HL-60 (cell line): ENCODE data around the gene CDH1.

Experiments used
- DNase-seq, 2 experiments: peaks; one replicate each; pipeline ENCODE4 v3.0.0-alpha.2; 2010 to 2020; ENCODE audit warnings: low read depth in 1 of 2, low spot score in 1 of 2
- H3K27ac ChIP-seq: fragments of 250-450 bp; sonication (Bioruptor Pico); replicated peaks from 2 replicates; pipeline ENCODE4 v1.5.1; 2020; ENCODE audit warnings: mild to moderate bottlenecking, moderate library complexity
- H3K27me3 ChIP-seq: fragments of 250-450 bp; sonication (Bioruptor Pico); 2 replicates; pipeline ENCODE4 v1.5.1; 2021; ENCODE audit warnings: mild to moderate bottlenecking, moderate library complexity; ENCODE audit not compliant: insufficient read depth, poor library complexity, severe bottlenecking
- H3K4me3 ChIP-seq: replicated peaks from 2 replicates; pipeline ENCODE4 v1.5.1; 2011; ENCODE audit warnings: mild to moderate bottlenecking, control low read depth, low read length; ENCODE audit not compliant: insufficient read depth
- GABPA ChIP-seq: IDR thresholded peaks from 2 replicates; pipeline ENCODE4 v1.6.1; 2012; ENCODE audit warnings: low read depth
- POLR2AphosphoS5 ChIP-seq: IDR thresholded peaks from 2 replicates; pipeline ENCODE4 v1.6.1; 2012; ENCODE audit warnings: low read depth
- SPI1 ChIP-seq: IDR thresholded peaks from 2 replicates; pipeline ENCODE4 v1.6.1; 2012; ENCODE audit warnings: low read depth, mild to moderate bottlenecking, borderline replicate concordance
- TF ChIP-seq, protein P1 (sequence below): IDR thresholded peaks from 2 replicates; pipeline ENCODE4 v1.6.1; 2012; ENCODE audit warnings: low read depth; ENCODE audit not compliant: insufficient replicate concordance
- TF ChIP-seq, protein P2 (sequence below): IDR thresholded peaks from one replicate; pipeline ENCODE4 v1.5.1; 2011; ENCODE audit warnings: low read length, control low read depth, inconsistent platforms; ENCODE audit not compliant: insufficient read depth

CDH1 gene

DNA sequence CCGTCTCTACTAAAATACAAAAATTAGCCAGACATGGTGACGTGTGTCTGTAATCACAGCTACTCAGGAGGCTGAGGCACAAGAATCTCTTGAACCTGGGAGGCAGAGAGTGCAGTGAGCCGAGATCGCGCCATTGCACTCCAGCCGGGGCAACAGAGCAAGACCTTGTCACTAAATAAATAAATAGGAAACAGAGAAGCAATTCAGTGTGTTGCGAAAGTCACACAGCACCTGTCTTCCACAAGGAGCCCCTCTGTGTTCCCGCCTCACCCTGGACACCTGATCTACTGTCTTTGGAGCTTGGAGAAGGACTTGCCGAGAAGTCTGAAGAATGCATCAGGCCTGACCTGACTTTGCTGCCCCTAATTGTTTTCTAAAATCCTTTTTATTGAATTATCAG lies 3.5 kb upstream of the CDH1 start:
- TF ChIP-seq SPI1 (no peak), POLR2AphosphoS5 (no peak), GABPA (no peak)
- TF ChIP-seq, protein P1, sequence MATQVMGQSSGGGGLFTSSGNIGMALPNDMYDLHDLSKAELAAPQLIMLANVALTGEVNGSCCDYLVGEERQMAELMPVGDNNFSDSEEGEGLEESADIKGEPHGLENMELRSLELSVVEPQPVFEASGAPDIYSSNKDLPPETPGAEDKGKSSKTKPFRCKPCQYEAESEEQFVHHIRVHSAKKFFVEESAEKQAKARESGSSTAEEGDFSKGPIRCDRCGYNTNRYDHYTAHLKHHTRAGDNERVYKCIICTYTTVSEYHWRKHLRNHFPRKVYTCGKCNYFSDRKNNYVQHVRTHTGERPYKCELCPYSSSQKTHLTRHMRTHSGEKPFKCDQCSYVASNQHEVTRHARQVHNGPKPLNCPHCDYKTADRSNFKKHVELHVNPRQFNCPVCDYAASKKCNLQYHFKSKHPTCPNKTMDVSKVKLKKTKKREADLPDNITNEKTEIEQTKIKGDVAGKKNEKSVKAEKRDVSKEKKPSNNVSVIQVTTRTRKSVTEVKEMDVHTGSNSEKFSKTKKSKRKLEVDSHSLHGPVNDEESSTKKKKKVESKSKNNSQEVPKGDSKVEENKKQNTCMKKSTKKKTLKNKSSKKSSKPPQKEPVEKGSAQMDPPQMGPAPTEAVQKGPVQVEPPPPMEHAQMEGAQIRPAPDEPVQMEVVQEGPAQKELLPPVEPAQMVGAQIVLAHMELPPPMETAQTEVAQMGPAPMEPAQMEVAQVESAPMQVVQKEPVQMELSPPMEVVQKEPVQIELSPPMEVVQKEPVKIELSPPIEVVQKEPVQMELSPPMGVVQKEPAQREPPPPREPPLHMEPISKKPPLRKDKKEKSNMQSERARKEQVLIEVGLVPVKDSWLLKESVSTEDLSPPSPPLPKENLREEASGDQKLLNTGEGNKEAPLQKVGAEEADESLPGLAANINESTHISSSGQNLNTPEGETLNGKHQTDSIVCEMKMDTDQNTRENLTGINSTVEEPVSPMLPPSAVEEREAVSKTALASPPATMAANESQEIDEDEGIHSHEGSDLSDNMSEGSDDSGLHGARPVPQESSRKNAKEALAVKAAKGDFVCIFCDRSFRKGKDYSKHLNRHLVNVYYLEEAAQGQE: no peak
- TF ChIP-seq, protein P2, sequence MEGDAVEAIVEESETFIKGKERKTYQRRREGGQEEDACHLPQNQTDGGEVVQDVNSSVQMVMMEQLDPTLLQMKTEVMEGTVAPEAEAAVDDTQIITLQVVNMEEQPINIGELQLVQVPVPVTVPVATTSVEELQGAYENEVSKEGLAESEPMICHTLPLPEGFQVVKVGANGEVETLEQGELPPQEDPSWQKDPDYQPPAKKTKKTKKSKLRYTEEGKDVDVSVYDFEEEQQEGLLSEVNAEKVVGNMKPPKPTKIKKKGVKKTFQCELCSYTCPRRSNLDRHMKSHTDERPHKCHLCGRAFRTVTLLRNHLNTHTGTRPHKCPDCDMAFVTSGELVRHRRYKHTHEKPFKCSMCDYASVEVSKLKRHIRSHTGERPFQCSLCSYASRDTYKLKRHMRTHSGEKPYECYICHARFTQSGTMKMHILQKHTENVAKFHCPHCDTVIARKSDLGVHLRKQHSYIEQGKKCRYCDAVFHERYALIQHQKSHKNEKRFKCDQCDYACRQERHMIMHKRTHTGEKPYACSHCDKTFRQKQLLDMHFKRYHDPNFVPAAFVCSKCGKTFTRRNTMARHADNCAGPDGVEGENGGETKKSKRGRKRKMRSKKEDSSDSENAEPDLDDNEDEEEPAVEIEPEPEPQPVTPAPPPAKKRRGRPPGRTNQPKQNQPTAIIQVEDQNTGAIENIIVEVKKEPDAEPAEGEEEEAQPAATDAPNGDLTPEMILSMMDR: no peak
- Histone ChIP-seq H3K27me3 (no peaks in the 10 kb centered on the region), H3K27ac (no peak overlapping the region), H3K4me3 (no peak overlapping the region)
- no peak for DNase-seq

DNA sequence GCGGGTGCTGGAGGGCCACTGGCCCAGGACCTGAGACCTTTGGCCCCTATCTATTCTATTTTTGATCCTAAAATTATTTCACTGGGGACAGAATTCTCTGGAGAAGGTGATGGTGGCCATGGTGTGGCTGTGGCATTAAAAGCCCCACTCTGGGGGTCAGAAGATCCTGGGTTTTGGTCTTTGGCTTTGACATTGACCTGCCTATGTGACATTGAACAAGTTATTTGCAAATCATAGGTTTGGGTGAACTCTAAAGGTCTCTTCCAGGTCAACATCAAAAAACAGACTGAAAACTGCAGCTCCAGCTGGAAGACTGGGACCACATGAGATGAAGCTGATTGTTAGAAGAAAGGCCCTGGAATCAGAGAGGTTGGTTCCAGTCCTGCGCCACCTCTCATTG lies 2.3 kb upstream of the CDH1 start:
- no peak overlapping the region for H3K4me3 ChIP-seq

DNA sequence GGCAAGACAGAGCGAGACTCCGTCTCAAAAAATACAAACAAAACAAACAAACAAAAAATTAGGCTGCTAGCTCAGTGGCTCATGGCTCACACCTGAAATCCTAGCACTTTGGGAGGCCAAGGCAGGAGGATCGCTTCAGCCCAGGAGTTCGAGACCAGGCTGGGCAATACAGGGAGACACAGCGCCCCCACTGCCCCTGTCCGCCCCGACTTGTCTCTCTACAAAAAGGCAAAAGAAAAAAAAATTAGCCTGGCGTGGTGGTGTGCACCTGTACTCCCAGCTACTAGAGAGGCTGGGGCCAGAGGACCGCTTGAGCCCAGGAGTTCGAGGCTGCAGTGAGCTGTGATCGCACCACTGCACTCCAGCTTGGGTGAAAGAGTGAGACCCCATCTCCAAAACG lies 531 bp upstream of the CDH1 start:
- no peak overlapping the region for H3K27ac ChIP-seq
- TF ChIP-seq, protein P1: no peak
- no peak for TF ChIP-seq GABPA
- TF ChIP-seq POLR2AphosphoS5: no peak
- no peak for TF ChIP-seq SPI1
- TF ChIP-seq, protein P2: no peak
- no peak overlapping the region for H3K4me3 ChIP-seq
- no peaks in the 10 kb centered on the region for H3K27me3 ChIP-seq
- no peak for DNase-seq

More for the DNA sequence above, 2.3 kb upstream of the CDH1 start:
- Histone ChIP-seq H3K27ac (no peak overlapping the region), H3K27me3 (no peaks in the 10 kb centered on the region)
- no peak for DNase-seq
- TF ChIP-seq, protein P1: no peak
- TF ChIP-seq GABPA: no peak
- TF ChIP-seq, protein P2: no peak
- no peak for TF ChIP-seq SPI1
- TF ChIP-seq POLR2AphosphoS5: no peak
